Stimulated activated CD8-positive, alpha-beta memory T cell treated with anti-CD3 and anti-CD28 coated beads, Interleukin-15, amount 100 ng/mL, for 48 hours (primary cell): ENCODE data around the gene NPTXR.

Experiments used
- DNase-seq, 2 donors: peaks; one replicate each; pipeline ENCODE4 v3.0.0-alpha.2; 2020; ENCODE audit warnings: low read depth in 2 of 2

The NPTXR gene

GRCh38 chr22:38843657-38844314 lies at the start of gene NPTXR:
TSS of gene NPTXR (minus strand) at chr22:38844028.
- peak in 1 of 2 donors; percentile 9 for DNase-seq

GRCh38 chr22:38891256-38891655 lies 47.4 kb upstream of the NPTXR start:
- no peak for DNase-seq

- no peak for DNase-seq
Measured at GRCh38 chr22:38890377-38890776, 46.5 kb upstream of the NPTXR start.

- DNase-seq: no peak
Measured at GRCh38 chr22:38886333-38886732, 42.5 kb upstream of the NPTXR start.

- no peak for DNase-seq
Measured at GRCh38 chr22:38882972-38883622, 39.3 kb upstream of the NPTXR start.

GRCh38 chr22:38881997-38882879 lies 38.4 kb upstream of the NPTXR start:
- DNase-seq: no peak

- DNase-seq: no peak
Measured at GRCh38 chr22:38881464-38881871, 37.6 kb upstream of the NPTXR start.

GRCh38 chr22:38879961-38880360 lies 36.1 kb upstream of the NPTXR start:
- no peak for DNase-seq

- DNase-seq: no peak
Measured at GRCh38 chr22:38879108-38879729, 35.4 kb upstream of the NPTXR start.

- no peak for DNase-seq
Measured at GRCh38 chr22:38878001-38878400, 34.2 kb upstream of the NPTXR start.

GRCh38 chr22:38874529-38875222 lies 30.8 kb upstream of the NPTXR start:
- no peak for DNase-seq

GRCh38 chr22:38873469-38874411 lies 29.9 kb upstream of the NPTXR start:
- peak; percentile 58 to 71 for DNase-seq

GRCh38 chr22:38872831-38873248 lies 29.0 kb upstream of the NPTXR start:
- no peak for DNase-seq

- DNase-seq: peak; percentile 91
Measured at GRCh38 chr22:38872172-38872830, 28.5 kb upstream of the NPTXR start, which contains the start of gene CBX6. TSS of gene CBX6 (minus strand) at chr22:38872216. CDS start at chr22:38872190, 26 bp downstream.

- no peak for DNase-seq
Measured at GRCh38 chr22:38871360-38872171, 27.7 kb upstream of the NPTXR start.

GRCh38 chr22:38870791-38871359 lies 27.0 kb upstream of the NPTXR start:
- DNase-seq: no peak

- DNase-seq: peak; percentile 76 to 82
Measured at GRCh38 chr22:38870312-38870741, 26.5 kb upstream of the NPTXR start.

- DNase-seq: no peak
Measured at GRCh38 chr22:38869663-38870062, 25.8 kb upstream of the NPTXR start.
